Neuron (in vitro differentiated cells): ENCODE data around the gene SRRM1.
"Not testable (repeated sequence)": the region's sequence is repeated elsewhere in the genome, so short reads cannot be mapped to it uniquely, and the experiment has no call there.

Source experiments
- H2AFZ ChIP-seq: one replicate; pipeline ENCODE4 v1.6.1; 2013; ENCODE audit warnings: low read depth, mild to moderate bottlenecking, inconsistent platforms, low read length, moderate library complexity
- H3K27me3 ChIP-seq: one replicate; pipeline ENCODE4 v1.6.1; 2013; ENCODE audit warnings: low read length; ENCODE audit not compliant: insufficient read depth
- H3K36me3 ChIP-seq: one replicate; pipeline ENCODE4 v1.6.1; 2013; ENCODE audit warnings: low read length; ENCODE audit not compliant: insufficient read depth
- H3K4me1 ChIP-seq: one replicate; pipeline ENCODE4 v1.6.1; 2013; ENCODE audit warnings: low read length; ENCODE audit not compliant: insufficient read depth
- H3K4me3 ChIP-seq: 2 replicates; pipeline ENCODE4 v1.5.1; 2013; ENCODE audit warnings: mild to moderate bottlenecking, low read length, moderate library complexity
- H3K9me3 ChIP-seq: one replicate; pipeline ENCODE4 v1.6.1; 2013; ENCODE audit warnings: low read length

SRRM1 gene

GRCh38 chr1:24656046-24656445 lies 12.9 kb downstream of the SRRM1 start:
- peaks cover 92% of the 10 kb centered on the region for H3K36me3 ChIP-seq
- H3K27me3 ChIP-seq = no peaks in the 10 kb centered on the region
- no peak overlapping the region for H2AFZ ChIP-seq
- no peaks in the 10 kb centered on the region for H3K9me3 ChIP-seq
- no peaks in the 10 kb centered on the region for H3K4me1 ChIP-seq
- H3K4me3 ChIP-seq = no peak overlapping the region

- Histone ChIP-seq H3K4me1 (no peaks in the 10 kb centered on the region), H3K4me3 (no peak overlapping the region), H3K27me3 (no peaks in the 10 kb centered on the region), H3K36me3 (peaks cover 92% of the 10 kb centered on the region), H2AFZ (no peak overlapping the region), H3K9me3 (no peaks in the 10 kb centered on the region)
These were observed 14.7 kb downstream of the SRRM1 start for GRCh38 chr1:24657781-24658180.

DNA sequence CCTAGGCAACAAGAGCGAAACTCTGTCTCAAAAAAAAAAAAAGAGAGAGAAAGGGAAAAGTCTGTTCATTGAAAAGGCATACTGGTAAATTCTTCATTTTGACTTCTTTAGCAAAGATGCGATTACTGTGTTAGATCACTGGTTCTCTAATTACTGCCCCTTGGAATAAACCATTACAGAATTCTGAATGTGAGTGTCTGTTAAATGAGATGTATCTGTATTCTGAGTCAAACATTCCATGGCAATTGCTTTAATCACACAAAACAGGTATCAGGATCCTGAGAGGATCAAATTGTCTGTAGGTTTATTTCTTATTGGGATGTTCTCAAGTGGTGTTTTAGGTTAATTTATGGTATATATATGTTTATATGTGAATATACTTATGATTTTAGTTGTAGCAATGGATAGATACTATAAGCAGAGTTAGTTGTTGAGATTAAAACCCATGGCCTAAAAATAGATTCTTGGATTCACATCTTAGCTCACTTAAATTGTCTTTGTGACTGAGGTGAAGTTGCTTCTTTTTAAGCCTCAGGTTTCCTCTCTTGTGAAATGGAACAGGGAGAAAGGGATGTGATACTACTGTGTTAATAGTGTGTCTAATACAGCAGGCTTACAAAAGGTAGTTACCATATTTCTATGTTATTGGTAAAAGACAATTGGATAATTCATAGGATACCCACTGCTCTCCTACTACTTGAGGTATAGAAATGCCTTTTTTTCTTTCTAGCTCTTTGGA lies 16.2 kb downstream of the SRRM1 start:
- no peaks in the 10 kb centered on the region for H3K27me3 ChIP-seq
- no peak overlapping the region for H2AFZ ChIP-seq
- H3K36me3 ChIP-seq = peaks cover 92% of the 10 kb centered on the region
- no peaks in the 10 kb centered on the region for H3K9me3 ChIP-seq
- H3K4me3 ChIP-seq = no peak overlapping the region
- H3K4me1 ChIP-seq = no peaks in the 10 kb centered on the region

GRCh38 chr1:24659993-24660665 lies 17.0 kb downstream of the SRRM1 start:
- Histone ChIP-seq H2AFZ (no peak overlapping the region), H3K36me3 (peaks cover 91% of the 10 kb centered on the region), H3K4me1 (no peaks in the 10 kb centered on the region), H3K27me3 (no peaks in the 10 kb centered on the region), H3K9me3 (no peaks in the 10 kb centered on the region), H3K4me3 (no peak overlapping the region)

GRCh38 chr1:24664507-24665033 lies 21.5 kb downstream of the SRRM1 start:
- Histone ChIP-seq H3K4me3 (no peak overlapping the region), H3K36me3 (peaks cover 93% of the 10 kb centered on the region), H2AFZ (no peak overlapping the region), H3K27me3 (no peaks in the 10 kb centered on the region), H3K9me3 (no peaks in the 10 kb centered on the region), H3K4me1 (no peaks in the 10 kb centered on the region)

- Histone ChIP-seq H2AFZ (no peak overlapping the region), H3K36me3 (peaks cover 94% of the 10 kb centered on the region), H3K4me3 (no peak overlapping the region), H3K9me3 (no peaks in the 10 kb centered on the region), H3K27me3 (no peaks in the 10 kb centered on the region), H3K4me1 (no peaks in the 10 kb centered on the region)
These were observed 23.7 kb downstream of the SRRM1 start for GRCh38 chr1:24666794-24667193.

DNA sequence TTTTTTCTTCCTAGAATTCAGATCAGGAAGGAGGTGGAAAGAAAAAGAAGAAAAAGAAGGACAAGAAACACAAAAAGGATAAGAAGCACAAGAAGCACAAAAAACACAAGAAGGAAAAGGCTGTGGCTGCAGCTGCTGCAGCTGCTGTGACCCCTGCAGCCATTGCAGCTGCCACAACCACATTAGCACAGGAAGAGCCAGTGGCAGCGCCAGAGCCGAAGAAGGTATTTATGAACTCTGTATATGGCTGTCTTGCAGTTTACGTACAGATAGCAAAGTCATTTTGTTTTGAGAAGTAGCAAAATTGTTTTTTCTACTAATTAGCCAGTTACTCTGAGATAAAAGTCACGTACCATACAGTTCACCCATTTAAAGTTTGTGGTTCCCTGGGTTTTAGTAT lies 28.3 kb downstream of the SRRM1 start:
- H2AFZ ChIP-seq, H3K4me1 ChIP-seq, H3K27me3 ChIP-seq, H3K9me3 ChIP-seq, H3K4me3 ChIP-seq: not testable (repeated sequence)
- peaks cover 87% of the 10 kb centered on the region for H3K36me3 ChIP-seq

GRCh38 chr1:24672686-24673085 lies 29.6 kb downstream of the SRRM1 start:
- H3K9me3 ChIP-seq, H3K4me3 ChIP-seq, H3K27me3 ChIP-seq, H3K4me1 ChIP-seq, H2AFZ ChIP-seq: not testable (repeated sequence)
- peaks cover 74% of the 10 kb centered on the region for H3K36me3 ChIP-seq

DNA sequence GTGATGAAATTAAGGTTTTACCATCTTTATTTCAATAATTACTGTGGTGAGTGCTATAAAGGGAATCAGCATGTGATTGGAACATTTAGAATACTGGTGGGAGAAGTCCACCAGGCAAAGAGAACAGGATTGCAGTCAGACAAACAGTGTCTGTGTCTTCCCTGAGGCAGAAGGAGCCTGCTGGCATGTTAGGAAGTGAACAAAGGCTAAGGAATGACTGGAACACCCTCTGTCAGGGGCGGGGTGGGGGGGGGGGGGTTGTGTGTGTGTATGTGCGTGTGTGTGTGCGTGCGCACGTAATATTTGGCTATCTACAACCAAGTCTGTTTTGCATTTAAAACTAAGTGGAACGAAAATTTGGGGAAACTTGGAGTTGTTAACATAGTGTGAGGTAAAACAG lies 30.2 kb downstream of the SRRM1 start:
- H3K4me3 ChIP-seq = no peak overlapping the region
- peaks cover 68% of the 10 kb centered on the region for H3K36me3 ChIP-seq
- H2AFZ ChIP-seq = no peak overlapping the region
- H3K27me3 ChIP-seq = no peaks in the 10 kb centered on the region
- no peaks in the 10 kb centered on the region for H3K9me3 ChIP-seq
- H3K4me1 ChIP-seq = no peaks in the 10 kb centered on the region

- not testable (repeated sequence) for H3K27me3 ChIP-seq, H3K4me1 ChIP-seq, H3K9me3 ChIP-seq, H2AFZ ChIP-seq, H3K4me3 ChIP-seq
- H3K36me3 ChIP-seq = peaks cover 20% of the 10 kb centered on the region
These were observed 35.3 kb downstream of the SRRM1 start for GRCh38 chr1:24678421-24678820.

DNA sequence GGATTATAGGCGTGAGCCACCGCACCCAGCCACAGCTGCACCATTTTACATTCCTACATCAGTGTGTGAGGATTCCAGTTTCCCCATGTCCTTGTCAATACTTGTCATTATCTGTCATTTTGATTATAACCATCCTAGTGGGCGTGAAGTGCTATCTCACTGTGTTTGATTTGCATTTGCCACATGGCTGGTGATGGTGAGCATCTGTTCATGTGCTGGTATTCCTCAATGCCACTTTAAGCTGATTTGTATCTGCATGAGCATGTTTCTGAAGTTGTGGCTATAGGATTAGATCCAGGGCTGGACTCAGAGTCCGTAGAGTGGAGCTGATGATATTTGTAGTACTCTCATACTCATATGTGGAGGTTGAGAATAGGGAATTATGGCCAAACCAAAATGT lies 36.6 kb downstream of the SRRM1 start:
- Histone ChIP-seq H3K9me3 (no peaks in the 10 kb centered on the region), H2AFZ (no peak overlapping the region), H3K4me3 (no peak overlapping the region), H3K36me3 (peaks cover 7% of the 10 kb centered on the region), H3K27me3 (no peaks in the 10 kb centered on the region), H3K4me1 (no peaks in the 10 kb centered on the region)

DNA sequence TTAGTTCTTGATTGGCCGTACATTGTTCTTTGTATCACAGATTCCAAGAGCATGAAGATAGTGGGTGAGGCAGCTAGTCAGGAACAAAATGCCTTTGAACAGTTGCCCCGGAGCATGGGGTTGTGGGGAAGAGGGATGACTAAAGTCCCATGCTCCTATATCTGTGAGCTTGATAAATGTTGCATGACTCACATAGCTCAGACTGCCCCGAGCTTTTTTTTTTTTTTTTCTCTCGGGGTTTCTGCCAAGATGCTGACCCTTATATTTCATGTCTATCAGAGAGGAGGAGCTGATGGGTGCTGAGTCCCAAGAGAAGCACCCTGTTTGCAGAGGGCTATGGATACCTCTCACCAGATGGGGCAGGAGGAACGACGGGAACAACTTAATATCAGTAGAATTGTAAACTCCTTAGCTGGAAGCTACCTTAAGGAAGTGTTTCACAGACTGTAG lies 40.6 kb downstream of the SRRM1 start:
- no peak overlapping the region for H2AFZ ChIP-seq
- H3K36me3 ChIP-seq = no peaks in the 10 kb centered on the region
- no peaks in the 10 kb centered on the region for H3K4me1 ChIP-seq
- H3K9me3 ChIP-seq = no peaks in the 10 kb centered on the region
- no peaks in the 10 kb centered on the region for H3K27me3 ChIP-seq
- no peak overlapping the region for H3K4me3 ChIP-seq

DNA sequence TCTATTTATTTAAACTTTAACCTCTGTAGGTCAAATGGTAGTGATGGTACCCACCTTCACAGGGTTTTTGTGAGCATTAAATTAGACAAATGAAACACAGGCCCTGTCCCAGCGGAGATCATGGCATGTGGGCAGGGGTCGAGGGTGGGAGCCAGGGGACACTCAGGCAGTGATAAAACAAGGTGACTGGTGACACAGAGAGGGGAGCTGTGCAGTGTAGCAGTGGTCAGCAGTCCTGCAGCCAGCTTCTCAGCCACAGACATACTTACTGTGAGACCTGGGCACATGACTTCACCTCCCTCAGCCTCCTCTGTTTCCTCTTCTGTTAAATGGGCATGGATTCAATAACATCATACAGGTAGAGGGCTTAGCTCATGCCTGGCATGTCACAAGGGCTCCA lies 44.9 kb downstream of the SRRM1 start:
- Histone ChIP-seq H3K9me3 (no peaks in the 10 kb centered on the region), H2AFZ (no peak overlapping the region), H3K36me3 (no peaks in the 10 kb centered on the region), H3K4me1 (no peaks in the 10 kb centered on the region), H3K4me3 (no peak overlapping the region), H3K27me3 (no peaks in the 10 kb centered on the region)
